Measurements from ENCODE around the gene SNX5. TPM values are rescaled to one million over a fixed set of nuclear protein-coding genes. Genes with fewer than 3 reads are reported as not detected.

SNX5 gene
- polyA plus RNA-seq (92.9 to 187 TPM (median 109 TPM) in 3 replicates), polyA minus RNA-seq (43.9 to 130 TPM (median 59.9 TPM) in 3 replicates)
- polyA plus RNA-seq (2011; ENCODE audit: low read depth): 96.8 TPM
- polyA plus RNA-seq (2011; cell fraction: cytosol; rRNA removed): 73.4 and 128 TPM in 2 replicates
- 144 and 183 TPM in 2 replicates for polyA plus RNA-seq (2011; cell fraction: nucleus; rRNA removed)
- 55.2 and 90.6 TPM in 2 replicates for polyA plus RNA-seq (2012; ENCODE audit: low replicate concordance)
- 58.3 TPM for polyA minus RNA-seq (2011; cell fraction: cytosol; rRNA and poly(A)+ RNA removed)
- polyA minus RNA-seq (2011; cell fraction: nucleus; rRNA and poly(A)+ RNA removed): 87.9 and 122 TPM in 2 replicates

GRCh38 chr20:17968366-17969277 is at the start of gene SNX5, which contains the start of gene MGME1:
SNX5 (minus strand) TSS chr20:17968794; CDS start chr20:17968425, 369 bp downstream.
MGME1 (plus strand) TSS chr20:17969018; CDS start chr20:17969860, 842 bp downstream.
- peak; percentile 48 for FAIRE-seq
- Histone ChIP-seq H3K27me3 (ENCODE audit: control insufficient read depth, extremely low read depth, insufficient read depth, low read length) (no peaks in the 10 kb centered on the region), H3K9me1 (ENCODE audit: control insufficient read depth, extremely low read depth, insufficient read depth, low read length) (peaks cover 1% of the 10 kb centered on the region), H3K9me3 (ENCODE audit: control insufficient read depth, low read depth, low read length) (no peaks in the 10 kb centered on the region), H3K27ac (ENCODE audit: control insufficient read depth, insufficient read depth, low read length) (peak within 1 kb of the TSS; percentile 98), H3K79me2 (ENCODE audit: control insufficient read depth, insufficient read depth, low read length) (peaks cover 88% of the 10 kb centered on the region), H2AFZ (ENCODE audit: control insufficient read depth, low read length) (peak within 1 kb of the TSS; percentile 93), H3K9ac (ENCODE audit: control insufficient read depth, extremely low read depth, insufficient read depth, low read length) (peak within 1 kb of the TSS; percentile 99), H3K4me1 (ENCODE audit: control insufficient read depth, extremely low read depth, insufficient read depth, low read length) (peaks cover 45% of the 10 kb centered on the region), H3K4me2 (ENCODE audit: control insufficient read depth, extremely low read depth, insufficient read depth, low read depth, low read length) (peak within 1 kb of the TSS; percentile 99), H3K36me3 (ENCODE audit: control insufficient read depth in 2 of 2, extremely low read depth in 1 of 2, insufficient read depth in 2 of 2, low read length in 2 of 2) (peaks cover 0 to 26% of the 10 kb centered on the region in 2 experiments), H3K4me3 (ENCODE audit: control insufficient read depth in 2 of 3, extremely low read depth in 1 of 3, insufficient read depth in 2 of 3, low read depth in 1 of 3, low read length in 3 of 3) (peak within 1 kb of the TSS; percentile 84 to 97 (median 95)), H4K20me1 (ENCODE audit: control insufficient read depth, extremely low read depth, insufficient read depth, low read length) (peaks cover 24% of the 10 kb centered on the region)
- DNase-seq (ENCODE audit: low read depth, low spot score): peak; percentile 92
- TF ChIP-seq EZH2 (IDR thresholded peaks at IDR 0.05; ENCODE audit: low read length) (no peak), CTCF (optimal IDR thresholded peaks at IDR 0.05 in 1 of 3, IDR thresholded peaks at IDR 0.05 in 1 of 3, conservative IDR thresholded peaks at IDR 0.05 in 1 of 3; ENCODE audit: extremely low read depth in 1 of 3, insufficient read depth in 2 of 3, low read length in 3 of 3) (no peak)
- dilution Hi-C loops (cut with MboI; ENCODE audit: extremely low pct_ligation_motif_present, low sequenced_read_pairs): no loop called here

DNA sequence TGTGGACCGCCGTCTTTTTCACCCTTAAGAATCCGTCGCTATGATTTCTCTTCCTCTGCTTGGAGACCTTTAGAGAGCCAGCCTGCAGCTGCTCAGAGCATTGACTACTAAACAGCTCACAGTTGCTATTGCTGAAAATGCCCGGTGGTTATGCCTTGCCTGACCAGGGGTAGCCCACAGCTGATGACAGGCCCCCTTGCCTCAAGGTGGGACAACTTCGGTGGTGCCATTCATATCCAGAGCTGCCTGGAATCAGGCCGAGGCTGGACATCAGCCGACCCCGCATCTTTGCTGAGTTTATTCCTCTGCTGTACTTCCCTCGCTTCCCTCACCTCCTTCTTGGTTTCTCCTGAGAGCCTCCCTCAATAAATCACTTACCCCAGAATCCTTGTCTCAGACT is 49.5 kb upstream of the SNX5 start:
- dilution Hi-C loops (cut with MboI; ENCODE audit: extremely low pct_ligation_motif_present, low sequenced_read_pairs): no loop called here
- no peaks in the 10 kb centered on the region for H3K79me2 ChIP-seq (ENCODE audit: control insufficient read depth, insufficient read depth, low read length)
- no peak overlapping the region for H3K27ac ChIP-seq (ENCODE audit: control insufficient read depth, insufficient read depth, low read length)
- TF ChIP-seq CTCF (optimal IDR thresholded peaks at IDR 0.05 in 1 of 3, IDR thresholded peaks at IDR 0.05 in 1 of 3, conservative IDR thresholded peaks at IDR 0.05 in 1 of 3; ENCODE audit: extremely low read depth in 1 of 3, insufficient read depth in 2 of 3, low read length in 3 of 3) (no peak), EZH2 (IDR thresholded peaks at IDR 0.05; ENCODE audit: low read length) (no peak)
- FAIRE-seq (no peak), DNase-seq (ENCODE audit: low read depth, low spot score) (no peak)
- peaks cover 6 to 10% of the 10 kb centered on the region in 2 experiments for H3K36me3 ChIP-seq (ENCODE audit: control insufficient read depth in 2 of 2, extremely low read depth in 1 of 2, insufficient read depth in 2 of 2, low read length in 2 of 2)
- H3K4me1 ChIP-seq (ENCODE audit: control insufficient read depth, extremely low read depth, insufficient read depth, low read length): no peaks in the 10 kb centered on the region
- no peaks in the 10 kb centered on the region for H3K9me3 ChIP-seq (ENCODE audit: control insufficient read depth, low read depth, low read length)
- no peak overlapping the region for H2AFZ ChIP-seq (ENCODE audit: control insufficient read depth, low read length)
- no peak overlapping the region for H3K9ac ChIP-seq (ENCODE audit: control insufficient read depth, extremely low read depth, insufficient read depth, low read length)
- no peak overlapping the region for H3K4me3 ChIP-seq (ENCODE audit: control insufficient read depth in 2 of 3, extremely low read depth in 1 of 3, insufficient read depth in 2 of 3, low read depth in 1 of 3, low read length in 3 of 3)
- no peaks in the 10 kb centered on the region for H3K27me3 ChIP-seq (ENCODE audit: control insufficient read depth, extremely low read depth, insufficient read depth, low read length)
- no peak overlapping the region for H3K4me2 ChIP-seq (ENCODE audit: control insufficient read depth, extremely low read depth, insufficient read depth, low read depth, low read length)
- no peaks in the 10 kb centered on the region for H4K20me1 ChIP-seq (ENCODE audit: control insufficient read depth, extremely low read depth, insufficient read depth, low read length)
- no peaks in the 10 kb centered on the region for H3K9me1 ChIP-seq (ENCODE audit: control insufficient read depth, extremely low read depth, insufficient read depth, low read length)

Data from keratinocyte (primary cell).